GM12878 (cell line): ENCODE results near the gene SECISBP2. TPM values are rescaled to one million over a fixed set of nuclear protein-coding genes. Genes with fewer than 3 reads are reported as not detected.

ENCODE experiments used
- ATF2 ChIP-seq: IDR thresholded peaks from 2 replicates; pipeline ENCODE4 v1.6.1; 2012; ENCODE audit warnings: low read length, inconsistent platforms
- BCLAF1 ChIP-seq: fragments of 450-650 bp; IDR thresholded peaks from 2 replicates; pipeline ENCODE4 v1.6.1; 2017; ENCODE audit warnings: antibody characterized with exemption, mild to moderate bottlenecking, moderate library complexity
- BMI1 ChIP-seq: fragments of 450-650 bp; IDR thresholded peaks from 2 replicates; pipeline ENCODE4 v1.6.1; 2016; ENCODE audit warnings: mild to moderate bottlenecking, moderate library complexity, borderline replicate concordance
- CBX3 ChIP-seq: fragments of 200-600 bp; sonication (generic); IDR thresholded peaks from 2 replicates; pipeline ENCODE4 v1.6.1; 2016; ENCODE audit warnings: low read depth, borderline replicate concordance
- EED ChIP-seq: sonication (generic); IDR thresholded peaks from 2 replicates; pipeline ENCODE4 v1.6.1; 2016; ENCODE audit warnings: antibody characterized with exemption, low read depth
- ESRRA ChIP-seq: IDR thresholded peaks from 2 replicates; pipeline ENCODE4 v1.6.1; 2012; ENCODE audit warnings: mild to moderate bottlenecking, low read length, improper control_type of control experiment
- GABPA ChIP-seq: IDR thresholded peaks from 2 replicates; pipeline ENCODE4 v1.6.1; 2014; ENCODE audit warnings: antibody characterized with exemption, low read depth, mild to moderate bottlenecking, inconsistent platforms
- IKZF1 ChIP-seq: fragments of 450-650 bp; conservative IDR thresholded peaks from 2 replicates; pipeline ENCODE4 v1.6.1; 2017; ENCODE audit warnings: antibody characterized with exemption, mild to moderate bottlenecking
- JUND ChIP-seq: IDR thresholded peaks from 2 replicates; pipeline ENCODE4 v1.6.1; 2012; ENCODE audit warnings: low read depth, mild to moderate bottlenecking, low read length, improper control_type of control experiment, moderate library complexity
- KDM1A ChIP-seq: fragments of 200-600 bp; sonication (generic); IDR thresholded peaks from 2 replicates; pipeline ENCODE4 v1.6.1; 2016; ENCODE audit warnings: borderline replicate concordance
- LARP7 ChIP-seq: fragments of 450-650 bp; IDR thresholded peaks from 2 replicates; pipeline ENCODE4 v1.6.1; 2017; ENCODE audit warnings: mild to moderate bottlenecking
- NBN ChIP-seq: fragments of 450-650 bp; IDR thresholded peaks from 2 replicates; pipeline ENCODE4 v1.6.1; 2016
- NR2F1 ChIP-seq: fragments of 450-650 bp; conservative IDR thresholded peaks from 2 replicates; pipeline ENCODE4 v1.6.1; 2017; ENCODE audit warnings: mild to moderate bottlenecking
- PKNOX1 ChIP-seq: fragments of 450-650 bp; IDR thresholded peaks from 2 replicates; pipeline ENCODE4 v1.6.1; 2016; ENCODE audit warnings: mild to moderate bottlenecking
- POU2F2 ChIP-seq: IDR thresholded peaks from 3 replicates; pipeline ENCODE4 v1.6.1; 2011; ENCODE audit warnings: low read depth, mild to moderate bottlenecking, low read length, borderline replicate concordance
- SKIL ChIP-seq: fragments of 450-650 bp; IDR thresholded peaks from 2 replicates; pipeline ENCODE4 v1.6.1; 2017; ENCODE audit warnings: mild to moderate bottlenecking, low read depth, inconsistent platforms; ENCODE audit not compliant: poor library complexity, severe bottlenecking
- SPI1 ChIP-seq: IDR thresholded peaks from 2 replicates; pipeline ENCODE4 v1.6.1; 2011; ENCODE audit warnings: low read depth, mild to moderate bottlenecking, low read length, moderate library complexity, borderline replicate concordance; ENCODE audit not compliant: insufficient read depth
- SREBF1 ChIP-seq: IDR thresholded peaks from 2 replicates; pipeline ENCODE4 v1.6.1; 2012; ENCODE audit warnings: mild to moderate bottlenecking, low read length
- ZBTB33 ChIP-seq: fragments of 450-650 bp; IDR thresholded peaks from 2 replicates; pipeline ENCODE4 v1.6.1; 2017; ENCODE audit warnings: mild to moderate bottlenecking
- ZNF274 ChIP-seq: IDR thresholded peaks from one replicate; pipeline ENCODE4 v1.8.0; 2011; ENCODE audit not compliant: insufficient read length, insufficient read depth
- ZNF622 ChIP-seq: fragments of 450-650 bp; IDR thresholded peaks from 2 replicates; pipeline ENCODE4 v1.6.1; 2017; ENCODE audit warnings: mild to moderate bottlenecking, inconsistent platforms
- ZZZ3 ChIP-seq: IDR thresholded peaks from 2 replicates; pipeline ENCODE4 v1.6.1; 2011; ENCODE audit warnings: low read depth; ENCODE audit not compliant: control insufficient read depth, insufficient read length
- polyA plus RNA-seq, 11 experiments: library from polyadenylated mRNA; depleted of rRNA in 4 of 11; unstranded in 6 of 11; stranded (reverse) in 5 of 11; fragments of >200 nt; fragmentation: Nextera tagmentation in 4 of 11; fragmentation: Illumina TruSeq in 1 of 11; extraction: Ambion mirVana in 4 of 11; extraction: Trizol in 1 of 11; gene quantifications; 1 replicate in 1 of 11; 2 replicates in 10 of 11; pipeline versions ENCODE4 v1.2.1 to v1.2.3, GENCODE V29; 2011 to 2016; ENCODE audit warnings: inconsistent platforms in 2 of 11, missing spikeins in 2 of 11, low read depth in 1 of 11
- total RNA-seq, 4 experiments: library from RNA; depleted of rRNA in 3 of 4; stranded (reverse); fragments of >200 nt in 3 of 4; fragmentation: Illumina TruSeq in 1 of 4; extraction: Trizol in 1 of 4; gene quantifications; 2 replicates each; pipeline versions ENCODE4 v1.2.1 to v1.2.3, GENCODE V29; 2013 to 2021

SECISBP2 gene
- total and polyA plus RNA-seq, 10 of the 15 experiments (the other 5 are each of a cell fraction or from before 2014, with no cell fraction given), result 4.6 to 50.5 (median 31.9) TPM

- no peak for TF ChIP-seq NR2F1
- TF ChIP-seq SKIL, result peak; percentile 55
- TF ChIP-seq ATF2, result no peak
- TF ChIP-seq ZNF274, result no peak
- TF ChIP-seq ZNF622, result no peak
- TF ChIP-seq ESRRA, result no peak
- TF ChIP-seq SREBF1, result peak; percentile 47; the same call in 1 of the 2 replicates
- TF ChIP-seq SPI1, result no peak
- TF ChIP-seq BCLAF1, result peak; percentile 68; the same call in 1 of the 2 replicates
- no peak for TF ChIP-seq ZZZ3
- 0 out of 2 replicates have a peak, but pooled peaks have one; percentile 9 for TF ChIP-seq IKZF1
- TF ChIP-seq BMI1, result no peak
- no peak for TF ChIP-seq CBX3
- peak; percentile 38; the same call in 1 of the 2 replicates for TF ChIP-seq NBN
- no peak for TF ChIP-seq GABPA
- TF ChIP-seq JUND, result peak; percentile 79
- no peak for TF ChIP-seq PKNOX1
- no peak for TF ChIP-seq ZBTB33
- no peak for TF ChIP-seq KDM1A
- TF ChIP-seq EED, result no peak; the same call in 1 of the 2 replicates
- TF ChIP-seq POU2F2, result no peak
- no peak for TF ChIP-seq LARP7
These were observed 22.0 kb downstream of the SECISBP2 start (continued) for GRCh38 chr9:89340332-89340731.
